ENCODE results near the gene CREBBP.

The CREBBP gene

GRCh38 chr16:3754081-3754703 lies 126.3 kb downstream of the CREBBP start:
- DNase-seq (ENCODE audit: insufficient read length, low spot score) (no peak), FAIRE-seq (no peak)
- no peak for TF ChIP-seq POLR2A (IDR thresholded peaks at IDR 0.05; ENCODE audit: low read depth, low read length)

- DNase-seq (ENCODE audit: insufficient read length, low spot score), result no peak
- FAIRE-seq, result no peak
- TF ChIP-seq POLR2A (IDR thresholded peaks at IDR 0.05; ENCODE audit: low read depth, low read length), result no peak
Observed at GRCh38 chr16:3752984-3753383, 127.5 kb downstream of the CREBBP start.

GRCh38 chr16:3751878-3752277 lies 128.6 kb downstream of the CREBBP start:
- no peak for TF ChIP-seq POLR2A (IDR thresholded peaks at IDR 0.05; ENCODE audit: low read depth, low read length)
- no peak for DNase-seq (ENCODE audit: insufficient read length, low spot score)
- no peak for FAIRE-seq

- no peak for TF ChIP-seq POLR2A (IDR thresholded peaks at IDR 0.05; ENCODE audit: low read depth, low read length)
- FAIRE-seq, result no peak
- DNase-seq (ENCODE audit: insufficient read length, low spot score), result no peak
Observed at GRCh38 chr16:3748307-3748706, 132.2 kb downstream of the CREBBP start.

- no peak for DNase-seq (ENCODE audit: insufficient read length, low spot score)
- TF ChIP-seq POLR2A (IDR thresholded peaks at IDR 0.05; ENCODE audit: low read depth, low read length), result no peak
- FAIRE-seq, result no peak
Observed at GRCh38 chr16:3745751-3746355, 134.7 kb downstream of the CREBBP start.

- FAIRE-seq (no peak), DNase-seq (ENCODE audit: insufficient read length, low spot score) (no peak)
- TF ChIP-seq POLR2A (IDR thresholded peaks at IDR 0.05; ENCODE audit: low read depth, low read length), result no peak
Observed at GRCh38 chr16:3744018-3744417, 136.5 kb downstream of the CREBBP start.

- FAIRE-seq (no peak), DNase-seq (ENCODE audit: insufficient read length, low spot score) (no peak)
- no peak for TF ChIP-seq POLR2A (IDR thresholded peaks at IDR 0.05; ENCODE audit: low read depth, low read length)
Observed at GRCh38 chr16:3740934-3741333, 139.6 kb downstream of the CREBBP start.

- TF ChIP-seq POLR2A (IDR thresholded peaks at IDR 0.05; ENCODE audit: low read depth, low read length), result no peak
- DNase-seq (ENCODE audit: insufficient read length, low spot score), result no peak
- FAIRE-seq, result no peak
Observed at GRCh38 chr16:3740186-3740585, 140.3 kb downstream of the CREBBP start.

GRCh38 chr16:3739636-3740035 lies 140.9 kb downstream of the CREBBP start:
- DNase-seq (ENCODE audit: insufficient read length, low spot score) (no peak), FAIRE-seq (no peak)
- no peak for TF ChIP-seq POLR2A (IDR thresholded peaks at IDR 0.05; ENCODE audit: low read depth, low read length)

- no peak for DNase-seq (ENCODE audit: insufficient read length, low spot score)
- TF ChIP-seq POLR2A (IDR thresholded peaks at IDR 0.05; ENCODE audit: low read depth, low read length), result no peak
- FAIRE-seq, result no peak
Observed at GRCh38 chr16:3738541-3738940, 142.0 kb downstream of the CREBBP start.

- no peak for DNase-seq (ENCODE audit: insufficient read length, low spot score)
- no peak for TF ChIP-seq POLR2A (IDR thresholded peaks at IDR 0.05; ENCODE audit: low read depth, low read length)
- FAIRE-seq, result no peak
Observed at GRCh38 chr16:3738128-3738527, 142.4 kb downstream of the CREBBP start.

GRCh38 chr16:3737181-3737580 lies 143.3 kb downstream of the CREBBP start:
- FAIRE-seq (no peak), DNase-seq (ENCODE audit: insufficient read length, low spot score) (no peak)
- no peak for TF ChIP-seq POLR2A (IDR thresholded peaks at IDR 0.05; ENCODE audit: low read depth, low read length)

- no peak for FAIRE-seq
- DNase-seq (ENCODE audit: insufficient read length, low spot score), result no peak
- TF ChIP-seq POLR2A (IDR thresholded peaks at IDR 0.05; ENCODE audit: low read depth, low read length), result no peak
Observed at GRCh38 chr16:3736116-3736515, 144.4 kb downstream of the CREBBP start.

GRCh38 chr16:3735541-3735940 lies 145.0 kb downstream of the CREBBP start:
- TF ChIP-seq POLR2A (IDR thresholded peaks at IDR 0.05; ENCODE audit: low read depth, low read length), result no peak
- FAIRE-seq (no peak), DNase-seq (ENCODE audit: insufficient read length, low spot score) (no peak)

- no peak for TF ChIP-seq POLR2A (IDR thresholded peaks at IDR 0.05; ENCODE audit: low read depth, low read length)
- DNase-seq (ENCODE audit: insufficient read length, low spot score), result no peak
- FAIRE-seq, result no peak
Observed at GRCh38 chr16:3734758-3735221, 145.7 kb downstream of the CREBBP start.

Data from H54 (cell line).